ENCODE data around the gene KRT77.

DNA sequence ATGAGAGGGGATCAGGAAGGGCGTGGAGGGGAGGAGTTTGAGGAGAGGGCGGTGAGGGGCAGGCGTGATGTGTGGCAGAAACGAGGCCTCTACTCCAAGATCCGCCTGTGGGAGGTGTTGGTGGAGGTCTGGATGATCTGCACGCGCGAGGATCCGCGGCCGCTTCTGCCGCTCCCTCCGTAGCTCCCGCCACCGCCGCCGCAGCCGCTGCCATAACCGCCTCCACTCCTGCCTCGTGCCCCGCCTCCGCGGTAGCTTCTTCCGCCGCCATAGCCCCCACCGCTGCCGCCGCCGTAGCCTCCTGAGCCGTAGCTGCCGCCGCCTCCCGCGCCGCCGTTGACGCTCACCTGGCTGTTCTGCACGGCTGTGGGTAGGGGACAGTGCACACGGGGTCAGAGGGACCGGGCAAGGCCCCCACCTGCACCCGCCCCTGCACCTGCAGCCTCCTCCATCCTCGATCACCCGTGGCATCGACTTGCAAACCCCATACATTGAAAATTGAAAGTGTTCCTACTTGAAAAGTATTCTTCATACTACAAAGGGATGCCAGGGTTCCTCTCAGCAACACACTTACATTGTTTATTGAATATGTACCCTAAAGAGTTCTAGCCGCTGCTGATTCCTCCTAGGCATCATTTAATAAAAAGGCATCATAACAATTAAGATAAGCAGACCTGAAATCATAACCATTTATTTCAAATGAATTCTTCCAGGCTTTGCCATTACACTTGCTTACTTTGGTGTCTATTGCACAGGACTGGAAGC, 12.1 kb downstream of the KRT77 start:
- TF ChIP-seq EZH2phosphoT487 (IDR thresholded peaks at IDR 0.05; ENCODE audit: borderline replicate concordance, low read depth, low read length) = no peak
- TF ChIP-seq, protein P1, sequence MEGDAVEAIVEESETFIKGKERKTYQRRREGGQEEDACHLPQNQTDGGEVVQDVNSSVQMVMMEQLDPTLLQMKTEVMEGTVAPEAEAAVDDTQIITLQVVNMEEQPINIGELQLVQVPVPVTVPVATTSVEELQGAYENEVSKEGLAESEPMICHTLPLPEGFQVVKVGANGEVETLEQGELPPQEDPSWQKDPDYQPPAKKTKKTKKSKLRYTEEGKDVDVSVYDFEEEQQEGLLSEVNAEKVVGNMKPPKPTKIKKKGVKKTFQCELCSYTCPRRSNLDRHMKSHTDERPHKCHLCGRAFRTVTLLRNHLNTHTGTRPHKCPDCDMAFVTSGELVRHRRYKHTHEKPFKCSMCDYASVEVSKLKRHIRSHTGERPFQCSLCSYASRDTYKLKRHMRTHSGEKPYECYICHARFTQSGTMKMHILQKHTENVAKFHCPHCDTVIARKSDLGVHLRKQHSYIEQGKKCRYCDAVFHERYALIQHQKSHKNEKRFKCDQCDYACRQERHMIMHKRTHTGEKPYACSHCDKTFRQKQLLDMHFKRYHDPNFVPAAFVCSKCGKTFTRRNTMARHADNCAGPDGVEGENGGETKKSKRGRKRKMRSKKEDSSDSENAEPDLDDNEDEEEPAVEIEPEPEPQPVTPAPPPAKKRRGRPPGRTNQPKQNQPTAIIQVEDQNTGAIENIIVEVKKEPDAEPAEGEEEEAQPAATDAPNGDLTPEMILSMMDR (conservative IDR thresholded peaks at IDR 0.05; ENCODE audit: low read length) = no peak

Data from OCI-LY7 (cell line).